HG02798 (cell line): ENCODE data around the gene CD36.

Experiments
- ATAC-seq: cut with Tn5 transposase; IDR thresholded peaks from one replicate; pipeline ENCODE4 v1.9.1; 2021; ENCODE audit warnings: mild to moderate bottlenecking; ENCODE audit not compliant: unreplicated experiment, poor library complexity

The CD36 gene

DNA sequence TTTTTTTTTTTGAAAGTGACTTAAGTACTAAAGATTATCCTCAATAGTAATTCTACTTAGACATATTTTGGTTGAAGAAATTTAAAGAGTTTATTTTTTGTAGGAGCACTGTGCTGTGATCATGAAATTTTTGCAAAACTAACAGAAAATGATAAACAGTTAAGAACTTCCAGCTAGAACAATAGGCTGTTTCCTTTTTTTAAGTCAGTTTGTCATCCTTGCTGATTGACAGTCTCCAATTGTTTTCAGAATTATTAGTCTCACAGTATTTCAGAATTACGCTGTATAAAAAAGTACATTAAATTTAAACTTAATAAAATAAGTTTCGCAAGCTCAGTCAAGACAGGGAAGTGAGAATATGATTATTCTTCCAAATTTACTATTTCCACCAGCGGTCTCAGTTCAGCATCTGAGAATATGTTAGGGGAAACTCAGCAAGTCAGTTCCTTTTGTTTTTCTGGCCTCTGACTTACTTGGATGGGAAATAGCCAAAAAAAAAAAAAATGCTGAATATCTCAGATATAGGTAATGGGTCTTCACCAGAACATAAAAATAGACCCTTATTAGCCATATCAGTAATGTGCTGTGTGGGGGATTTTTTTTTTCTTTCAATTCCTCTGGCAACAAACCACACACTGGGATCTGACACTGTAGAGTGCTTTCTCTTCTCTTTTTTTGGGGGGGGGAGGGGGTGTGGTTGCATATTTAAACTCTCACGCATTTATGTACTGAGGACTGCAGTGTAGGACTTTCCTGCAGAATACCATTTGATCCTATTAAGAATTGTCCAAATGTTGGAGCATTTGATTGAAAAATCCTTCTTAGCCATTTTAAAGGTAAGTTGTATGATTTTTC lies at the start of gene CD36:
Gene CD36, plus strand, starts transcription at position 732 of the 855 bp plus-strand sequence. CDS start 8,099 bp downstream, outside the sequence.
- no peak for ATAC-seq

GRCh38 chr7:80589631-80590030 lies 48.8 kb upstream of the CD36 start:
- no peak for ATAC-seq

- no peak for ATAC-seq
Measured at GRCh38 chr7:80591654-80592053, 46.8 kb upstream of the CD36 start.

DNA sequence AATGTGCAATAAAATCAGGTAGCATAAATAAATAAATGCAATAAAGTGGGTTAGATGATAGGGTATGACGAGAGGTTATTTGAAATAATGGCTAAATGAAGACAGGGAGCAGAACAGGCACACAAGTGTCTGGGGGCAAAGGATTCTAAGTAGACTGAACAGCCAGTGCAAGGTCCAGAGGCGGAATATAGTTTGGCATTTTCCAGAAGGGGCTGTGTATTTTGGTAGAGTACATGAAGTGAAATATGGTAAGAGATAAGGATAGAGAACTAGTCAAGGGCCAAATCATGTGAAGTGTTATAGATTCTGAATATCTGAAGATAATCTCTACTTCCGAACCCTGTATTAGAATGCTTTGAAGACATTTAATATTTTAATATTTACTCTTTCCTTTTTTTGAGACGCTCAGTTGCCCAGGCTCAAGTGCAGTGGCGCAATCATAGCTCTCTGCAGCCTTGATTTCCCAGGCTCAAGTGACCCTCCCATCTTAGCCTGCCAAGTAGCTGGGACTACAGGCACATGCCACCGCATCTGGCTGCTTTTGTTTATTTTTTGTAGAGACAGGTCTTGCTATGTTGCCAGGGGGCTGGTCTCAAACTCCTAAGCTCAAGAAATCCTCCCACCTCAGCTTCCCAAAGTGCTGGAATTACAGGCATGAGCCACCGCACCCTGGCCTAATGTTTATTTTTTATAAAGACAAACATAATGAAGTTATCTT lies 44.4 kb upstream of the CD36 start:
- ATAC-seq: no peak

DNA sequence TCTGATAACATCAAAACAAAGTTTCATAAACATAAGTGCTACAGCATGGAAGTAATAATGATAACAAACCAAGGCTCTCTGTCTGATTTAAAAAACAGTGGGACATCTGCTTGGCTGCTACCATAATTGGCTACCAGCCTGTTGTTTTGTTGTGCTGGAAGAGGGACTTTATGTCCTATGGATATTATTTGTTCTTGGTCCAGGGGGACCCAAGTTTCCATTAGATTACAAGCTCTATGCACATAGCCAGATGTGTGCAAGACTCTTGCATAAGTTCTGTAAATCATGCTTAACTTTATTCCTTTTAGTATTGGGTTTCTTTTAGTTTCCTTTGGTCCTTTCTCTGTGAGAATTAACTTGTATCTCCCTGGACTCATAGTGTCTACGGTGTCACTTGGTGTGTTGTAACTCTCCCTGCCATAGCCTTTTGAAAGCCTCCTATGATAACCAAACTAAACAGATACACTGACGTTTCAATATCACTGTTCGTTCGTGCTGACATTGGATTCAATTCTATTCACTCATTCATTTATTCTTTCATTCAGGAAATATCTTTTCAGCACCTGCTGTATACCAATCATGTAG lies 41.4 kb upstream of the CD36 start:
- no peak for ATAC-seq

DNA sequence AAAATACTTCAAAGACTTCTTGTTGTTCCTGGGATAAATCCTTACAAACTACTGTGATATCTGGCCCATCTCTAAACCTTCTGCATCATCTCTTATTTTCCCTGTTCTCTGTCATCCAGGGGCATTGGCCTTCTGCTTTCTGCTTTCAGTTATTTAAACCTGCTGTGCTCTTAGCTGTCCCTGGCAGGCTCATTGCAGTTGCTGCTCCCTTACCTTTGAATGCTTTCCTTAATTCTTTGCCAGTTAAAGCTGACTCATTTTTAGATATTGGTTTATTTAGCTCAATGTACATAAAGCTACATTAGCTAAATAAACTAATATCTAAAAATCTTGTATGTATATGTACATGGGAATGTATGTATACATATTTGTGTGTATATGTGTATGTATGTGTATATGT lies 40.6 kb upstream of the CD36 start:
- ATAC-seq: no peak

DNA sequence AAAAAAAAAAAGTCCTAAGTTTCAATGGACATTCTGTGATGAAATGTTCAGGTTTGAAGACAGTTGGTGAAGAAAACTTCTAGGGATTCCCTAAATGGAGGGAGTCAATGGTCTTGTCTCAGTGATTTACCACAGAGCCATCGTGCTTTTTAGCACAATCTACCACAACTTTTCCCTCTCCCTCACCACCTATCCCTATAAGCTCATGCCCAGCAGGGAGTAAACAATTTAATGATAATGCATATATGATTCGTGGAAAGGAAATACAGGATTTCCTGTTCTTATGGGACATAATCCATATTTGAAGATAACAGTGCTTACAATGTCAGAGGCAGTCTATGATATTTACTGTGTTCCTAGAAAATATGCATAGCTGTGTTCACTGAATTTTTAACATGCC lies 38.4 kb upstream of the CD36 start:
- ATAC-seq: no peak

GRCh38 chr7:80601999-80602398 lies 36.4 kb upstream of the CD36 start:
- ATAC-seq: no peak

DNA sequence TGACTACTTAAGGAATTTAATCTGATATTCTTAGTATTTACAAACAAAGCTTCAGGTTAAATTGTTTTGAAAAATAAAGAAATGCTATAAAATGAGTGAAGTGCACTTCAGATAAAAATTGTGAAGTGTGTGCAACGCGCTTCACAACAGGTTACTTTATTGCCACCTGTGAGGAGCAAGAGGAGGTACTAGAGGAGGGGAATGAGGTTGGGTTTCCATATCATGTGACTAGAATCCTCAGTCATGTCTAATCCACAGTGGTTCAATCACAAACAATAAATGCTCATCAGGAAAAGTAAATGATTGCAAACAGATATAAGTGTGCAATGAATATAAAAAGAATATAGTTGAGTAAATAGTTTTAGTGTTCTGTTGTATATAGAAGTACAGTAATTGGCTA lies 34.5 kb upstream of the CD36 start:
- no peak for ATAC-seq

DNA sequence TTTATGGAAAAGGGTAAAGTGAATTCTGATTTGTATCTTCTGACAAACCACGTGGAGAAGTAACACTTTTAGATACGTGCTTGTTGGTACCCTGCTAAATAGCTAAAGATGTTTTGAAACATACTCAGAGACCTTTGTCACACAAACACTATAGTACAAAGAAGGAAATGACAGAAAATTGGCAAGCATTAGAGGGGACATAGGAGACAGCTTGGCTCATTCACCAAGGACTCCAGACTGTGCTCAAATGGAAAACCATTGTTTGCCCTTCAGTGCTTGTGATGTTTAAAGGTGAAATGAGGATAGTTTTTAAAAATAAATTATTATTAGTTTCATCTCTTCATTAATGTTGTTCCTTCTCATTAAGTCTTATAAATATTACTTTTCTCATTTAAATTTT lies 34.0 kb upstream of the CD36 start:
- ATAC-seq: no peak

GRCh38 chr7:80607136-80607535 lies 31.3 kb upstream of the CD36 start:
- no peak for ATAC-seq

GRCh38 chr7:80608336-80608735 lies 30.1 kb upstream of the CD36 start:
- ATAC-seq: no peak

DNA sequence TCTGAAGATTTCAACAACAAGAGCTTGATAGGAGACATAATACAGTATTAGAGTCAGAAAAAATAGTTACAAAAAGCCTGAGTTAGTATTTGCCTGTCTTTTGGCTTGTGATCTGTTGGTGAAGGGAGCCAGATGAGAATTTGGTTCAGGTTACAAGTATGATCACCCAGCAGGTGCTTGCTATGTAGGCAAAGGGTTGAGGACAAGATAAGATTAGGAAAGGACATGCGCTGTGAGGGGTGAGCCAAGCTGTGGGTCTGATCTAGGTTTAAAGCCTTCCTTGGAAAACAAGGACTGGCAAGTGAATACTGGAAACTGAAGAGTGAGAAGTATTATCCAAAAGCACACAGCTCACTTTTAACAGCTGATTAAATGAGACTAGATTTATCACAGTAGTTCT lies 28.7 kb upstream of the CD36 start:
- no peak for ATAC-seq

GRCh38 chr7:80611353-80611752 lies 27.1 kb upstream of the CD36 start:
- no peak for ATAC-seq

DNA sequence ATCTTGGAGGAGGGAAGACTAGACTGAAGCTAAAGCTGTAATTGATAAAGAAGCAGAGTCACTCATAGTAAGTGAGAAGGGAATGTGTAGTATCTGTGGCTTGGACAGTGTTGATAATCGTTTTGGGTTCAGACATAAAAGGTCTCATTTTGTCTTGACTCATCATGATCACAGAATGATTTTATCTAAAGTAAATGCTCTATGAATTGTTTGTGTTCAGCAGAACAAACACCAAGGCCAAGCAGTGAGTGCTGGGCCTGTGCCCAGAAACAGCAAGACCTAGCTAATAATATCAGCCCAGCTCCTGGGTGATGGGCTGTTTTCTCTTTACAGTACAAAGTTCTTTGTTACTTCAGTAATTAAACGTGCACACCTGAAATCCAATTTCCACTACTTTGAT lies 26.7 kb upstream of the CD36 start:
- no peak for ATAC-seq

DNA sequence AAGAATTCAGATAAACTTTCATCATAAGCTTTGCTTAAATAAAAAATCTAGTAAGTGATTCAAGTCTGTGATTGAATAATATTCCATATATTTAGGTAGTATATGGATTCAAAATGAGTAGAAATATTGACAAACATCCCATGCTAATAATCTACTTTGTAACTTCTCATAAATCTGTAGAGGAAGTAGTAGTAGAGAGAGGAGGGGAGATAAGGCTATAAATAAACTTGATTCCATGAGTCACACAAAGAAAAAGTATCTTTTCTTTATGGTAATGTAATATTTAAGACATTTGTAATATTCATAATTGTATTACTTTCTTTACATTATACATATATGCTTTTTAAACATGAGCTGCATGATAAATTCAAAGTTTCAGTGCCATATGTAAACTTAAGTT lies 25.6 kb upstream of the CD36 start:
- no peak for ATAC-seq

DNA sequence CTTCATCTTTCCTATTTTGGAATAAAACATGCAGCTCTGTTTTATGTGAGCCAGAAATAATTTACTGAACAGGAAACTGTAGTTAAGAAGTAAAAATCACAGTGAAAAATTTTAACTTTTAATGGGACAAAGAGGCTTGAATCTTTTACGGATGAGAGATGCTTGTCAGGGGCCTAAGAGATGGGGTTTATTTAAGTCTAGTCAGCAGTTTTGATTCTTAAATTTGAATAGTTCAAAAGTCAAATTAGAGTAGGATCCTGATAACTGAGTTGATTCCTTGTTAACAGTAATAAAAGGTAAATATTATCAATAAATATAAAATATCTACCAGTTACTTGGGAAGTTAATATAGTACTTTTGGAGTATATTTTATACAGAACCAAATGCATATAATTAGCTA lies 24.9 kb upstream of the CD36 start:
- ATAC-seq: no peak

DNA sequence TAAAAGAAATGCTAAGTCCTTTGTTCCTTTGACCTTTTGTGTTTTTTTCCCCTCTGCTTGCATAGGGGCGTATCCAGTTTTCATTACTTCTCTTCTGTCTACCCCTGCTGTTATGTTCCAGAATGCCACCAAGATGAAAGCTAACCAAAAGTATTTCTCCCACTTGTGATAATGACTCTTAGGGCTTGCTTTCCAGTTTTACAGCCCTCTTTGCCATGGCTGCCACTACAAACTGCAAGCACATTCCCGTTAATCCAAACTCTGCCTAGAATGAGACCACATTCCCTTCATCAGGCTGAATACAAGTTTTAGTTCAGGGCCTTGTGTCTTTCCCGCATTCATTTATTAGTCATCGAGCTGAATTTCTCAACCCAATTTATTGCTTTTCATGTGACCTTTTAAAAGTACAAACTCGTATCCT lies 23.6 kb upstream of the CD36 start:
- no peak for ATAC-seq

GRCh38 chr7:80618096-80618495 lies 20.3 kb upstream of the CD36 start:
- no peak for ATAC-seq

GRCh38 chr7:80619741-80620140 lies 18.7 kb upstream of the CD36 start:
- no peak for ATAC-seq

DNA sequence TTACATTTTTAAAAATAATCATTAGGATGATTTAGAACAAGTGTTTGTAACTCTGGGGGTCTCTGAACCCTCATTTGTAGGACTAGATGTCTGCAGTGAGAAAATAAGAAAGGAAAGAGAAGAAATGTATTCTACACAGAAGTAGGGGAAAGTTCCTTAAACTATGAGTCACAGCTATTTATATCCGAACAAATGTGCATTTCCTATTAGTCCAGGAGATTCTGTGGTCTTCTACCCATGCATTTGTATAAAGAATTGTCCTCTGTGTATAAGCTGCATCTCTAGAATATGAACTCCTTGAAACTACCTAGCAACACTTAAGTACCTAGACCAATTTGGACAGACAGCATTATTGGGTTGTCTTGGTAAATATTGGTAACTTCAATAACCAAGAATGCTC lies 15.9 kb upstream of the CD36 start:
- no peak for ATAC-seq
